CD14-positive monocyte (primary cell): ENCODE results near the gene DYNC1I1. TPM values are rescaled to one million over a fixed set of nuclear protein-coding genes. Genes with fewer than 3 reads are reported as not detected.

ENCODE experiments used
- DNase-seq, 3 donors: peaks; one replicate each; pipeline ENCODE4 v3.0.0-alpha.2; 2011 to 2022
- H2AFZ ChIP-seq: 2 replicates; pipeline ENCODE4 v1.6.0; 2012; ENCODE audit warnings: mild to moderate bottlenecking, low read depth, low read length, inconsistent platforms; ENCODE audit not compliant: insufficient read depth, poor library complexity, severe bottlenecking
- H3K27ac ChIP-seq, 2 donors: 1 replicate in 1 of 2; 2 replicates in 1 of 2; pipeline ENCODE4 v1.5.1; 2012 to 2013; ENCODE audit warnings: low read length in 2 of 2, control low read depth in 1 of 2, inconsistent platforms in 1 of 2, low read depth in 1 of 2, mild to moderate bottlenecking in 1 of 2
- H3K27me3 ChIP-seq, 2 donors: one replicate each; pipeline versions ENCODE4 v1.6.0 to v1.6.1; 2011 to 2013; ENCODE audit warnings: low read length in 2 of 2; ENCODE audit not compliant: control insufficient read depth in 2 of 2, insufficient read depth in 2 of 2
- H3K36me3 ChIP-seq, 2 donors: replicated peaks in 1 of 2; 1 replicate in 1 of 2; 2 replicates in 1 of 2; pipeline versions ENCODE4 v1.5.1 to v1.6.1; 2012 to 2013; ENCODE audit warnings: low read length in 2 of 2, control low read depth in 1 of 2, inconsistent platforms in 1 of 2, mild to moderate bottlenecking in 1 of 2; ENCODE audit not compliant: insufficient read depth in 2 of 2, control insufficient read depth in 1 of 2
- H3K4me1 ChIP-seq, 2 donors: 1 replicate in 1 of 2; 2 replicates in 1 of 2; pipeline versions ENCODE4 v1.5.1 to v1.6.1; 2012 to 2013; ENCODE audit warnings: low read length in 2 of 2, control low read depth in 1 of 2, inconsistent platforms in 1 of 2, mild to moderate bottlenecking in 1 of 2, moderate library complexity in 1 of 2; ENCODE audit not compliant: insufficient read depth in 2 of 2, control insufficient read depth in 1 of 2
- H3K4me2 ChIP-seq: replicated peaks from 2 replicates; pipeline ENCODE3; 2012; ENCODE audit warnings: low read length, moderate library complexity, mild to moderate bottlenecking; ENCODE audit not compliant: poor library complexity, severe bottlenecking; ENCODE audit errors: extremely low read depth
- H3K4me3 ChIP-seq, 3 experiments: fragments of 200-600 bp in 1 of 3; sonication (generic) in 1 of 3; replicated peaks in 1 of 3; 1 replicate in 2 of 3; 2 replicates in 1 of 3; pipeline ENCODE4 v1.5.1; 2011 to 2013; ENCODE audit warnings: low read length in 3 of 3, mild to moderate bottlenecking in 3 of 3, control low read depth in 2 of 3, low read depth in 2 of 3, inconsistent platforms in 1 of 3, moderate library complexity in 1 of 3
- H3K79me2 ChIP-seq: 2 replicates; pipeline ENCODE4 v1.6.0; 2012; ENCODE audit warnings: mild to moderate bottlenecking, control low read depth, inconsistent platforms, low read length, moderate library complexity; ENCODE audit not compliant: insufficient read depth
- H3K9ac ChIP-seq: 2 replicates; pipeline ENCODE4 v1.6.0; 2017; ENCODE audit warnings: low read length, mild to moderate bottlenecking; ENCODE audit not compliant: insufficient read depth, poor library complexity, severe bottlenecking
- H3K9me3 ChIP-seq, 2 donors: replicated peaks in 1 of 2; 1 replicate in 1 of 2; 2 replicates in 1 of 2; pipeline versions ENCODE4 v1.5.1 to v1.6.1; 2012 to 2013; ENCODE audit warnings: low read length in 2 of 2, control low read depth in 1 of 2; ENCODE audit not compliant: control insufficient read depth in 1 of 2, insufficient read depth in 1 of 2
- H4K20me1 ChIP-seq: 2 replicates; pipeline ENCODE4 v1.6.0; 2012; ENCODE audit warnings: mild to moderate bottlenecking, low read length, control low read depth, moderate library complexity; ENCODE audit not compliant: insufficient read depth
- H3K27ac Mint-ChIP-seq, 7 donors: one replicate each; pipeline ENCODE4 v1.8.0; 2020; ENCODE audit warnings: mild to moderate bottlenecking in 7 of 7, mixed read lengths in 7 of 7, moderate library complexity in 6 of 7, inconsistent platforms in 2 of 7
- H3K27me3 Mint-ChIP-seq, 3 donors: one replicate each; pipeline ENCODE4 v1.8.0; 2021 to 2022; ENCODE audit warnings: low read depth in 3 of 3, mild to moderate bottlenecking in 3 of 3, mixed read lengths in 3 of 3, moderate library complexity in 3 of 3, inconsistent platforms in 1 of 3
- H3K36me3 Mint-ChIP-seq, 2 donors: one replicate each; pipeline ENCODE4 v1.8.0; 2020; ENCODE audit warnings: mixed read lengths in 2 of 2, inconsistent platforms in 1 of 2, mild to moderate bottlenecking in 1 of 2
- H3K4me1 Mint-ChIP-seq: one replicate; pipeline ENCODE4 v1.8.0; 2020; ENCODE audit warnings: mild to moderate bottlenecking, mixed read lengths
- H3K4me3 Mint-ChIP-seq, 2 donors: one replicate each; pipeline ENCODE4 v1.8.0; 2020; ENCODE audit warnings: mild to moderate bottlenecking in 2 of 2, mixed read lengths in 2 of 2, moderate library complexity in 1 of 2
- H3K9me3 Mint-ChIP-seq, 7 donors: one replicate each; pipeline ENCODE4 v1.8.0; 2020 to 2022; ENCODE audit warnings: mixed read lengths in 7 of 7, mild to moderate bottlenecking in 6 of 7, moderate library complexity in 6 of 7, inconsistent platforms in 2 of 7
- WGBS: methylation state at CpG from one replicate; pipeline ENCODE4 v1.1.5; 2013; ENCODE audit warnings: missing lambda C conversion rate; ENCODE audit not compliant: insufficient coverage; 5-methylcytosine and 5-hydroxymethylcytosine counted together
- intact Hi-C, 2 donors: fragments of 100-400 bp; cut with micrococcal nuclease; formaldehyde crosslinking; loops; one replicate each; pipeline versions ENCODE4 v1.15.0 to v1.15.1; 2023
- polyA plus RNA-seq, 3 donors: library from polyadenylated mRNA; depleted of rRNA in 1 of 3; unstranded in 2 of 3; stranded (reverse) in 1 of 3; fragments of 300-500 nt in 2 of 3; fragments of >200 nt in 1 of 3; fragmentation: Illumina TruSeq in 2 of 3; gene quantifications; 1 replicate in 2 of 3; 2 replicates in 1 of 3; pipeline ENCODE4 v1.2.3, GENCODE V29; 2012 to 2021
- TF ChIP-seq, protein P1 (sequence below): fragments of 200-600 bp; IDR thresholded peaks from one replicate; pipeline ENCODE4 v1.8.0; 2022; ENCODE audit warnings: antibody characterized with exemption, mild to moderate bottlenecking

DYNC1I1 gene
- polyA plus RNA-seq, 3 donors = not detected

DNA sequence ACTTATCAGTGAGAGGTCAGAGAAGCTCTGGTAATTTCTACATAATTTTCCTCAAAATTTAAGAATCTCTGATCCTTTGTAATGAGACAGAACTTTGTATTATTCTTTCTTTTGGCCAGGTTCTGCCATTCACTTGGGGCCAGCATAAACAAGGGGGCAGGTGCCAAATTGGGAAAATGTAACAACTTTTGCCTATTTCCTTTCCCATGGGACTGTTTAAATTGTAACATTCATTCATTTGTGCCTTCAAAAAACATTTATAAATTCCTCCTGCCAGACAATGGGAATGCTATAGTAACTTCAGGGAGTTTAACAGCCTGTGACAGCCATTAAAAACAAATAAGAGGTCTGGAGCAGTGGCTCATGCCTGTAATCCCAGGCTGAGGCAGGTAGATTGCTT lies 12.4 kb downstream of the DYNC1I1 start:
- Histone ChIP-seq H3K4me1 (no peaks in the 10 kb centered on the region), H3K36me3 (no peaks in the 10 kb centered on the region), H3K9ac (no peak overlapping the region), H3K4me3 (no peak overlapping the region), H3K4me2 (no peak overlapping the region), H3K79me2 (no peaks in the 10 kb centered on the region), H3K27me3 (no peaks in the 10 kb centered on the region), H3K9me3 (no peaks in the 10 kb centered on the region), H2AFZ (no peak overlapping the region), H4K20me1 (no peaks in the 10 kb centered on the region), H3K27ac (no peak overlapping the region)
- Mint-ChIP-seq H3K27me3 (peaks cover 2 to 5% (median 2%) of the 10 kb centered on the region in 3 donors), H3K27ac (no peak overlapping the region), H3K9me3 (peaks cover 0 to 7% (median 2%) of the 10 kb centered on the region in 7 donors), H3K36me3 (no peaks in the 10 kb centered on the region), H3K4me3 (no peak overlapping the region), H3K4me1 (no peaks in the 10 kb centered on the region)
- no peak for DNase-seq
- intact Hi-C loops = no loop called here
- TF ChIP-seq, protein P1, sequence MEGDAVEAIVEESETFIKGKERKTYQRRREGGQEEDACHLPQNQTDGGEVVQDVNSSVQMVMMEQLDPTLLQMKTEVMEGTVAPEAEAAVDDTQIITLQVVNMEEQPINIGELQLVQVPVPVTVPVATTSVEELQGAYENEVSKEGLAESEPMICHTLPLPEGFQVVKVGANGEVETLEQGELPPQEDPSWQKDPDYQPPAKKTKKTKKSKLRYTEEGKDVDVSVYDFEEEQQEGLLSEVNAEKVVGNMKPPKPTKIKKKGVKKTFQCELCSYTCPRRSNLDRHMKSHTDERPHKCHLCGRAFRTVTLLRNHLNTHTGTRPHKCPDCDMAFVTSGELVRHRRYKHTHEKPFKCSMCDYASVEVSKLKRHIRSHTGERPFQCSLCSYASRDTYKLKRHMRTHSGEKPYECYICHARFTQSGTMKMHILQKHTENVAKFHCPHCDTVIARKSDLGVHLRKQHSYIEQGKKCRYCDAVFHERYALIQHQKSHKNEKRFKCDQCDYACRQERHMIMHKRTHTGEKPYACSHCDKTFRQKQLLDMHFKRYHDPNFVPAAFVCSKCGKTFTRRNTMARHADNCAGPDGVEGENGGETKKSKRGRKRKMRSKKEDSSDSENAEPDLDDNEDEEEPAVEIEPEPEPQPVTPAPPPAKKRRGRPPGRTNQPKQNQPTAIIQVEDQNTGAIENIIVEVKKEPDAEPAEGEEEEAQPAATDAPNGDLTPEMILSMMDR = no peak

DNA sequence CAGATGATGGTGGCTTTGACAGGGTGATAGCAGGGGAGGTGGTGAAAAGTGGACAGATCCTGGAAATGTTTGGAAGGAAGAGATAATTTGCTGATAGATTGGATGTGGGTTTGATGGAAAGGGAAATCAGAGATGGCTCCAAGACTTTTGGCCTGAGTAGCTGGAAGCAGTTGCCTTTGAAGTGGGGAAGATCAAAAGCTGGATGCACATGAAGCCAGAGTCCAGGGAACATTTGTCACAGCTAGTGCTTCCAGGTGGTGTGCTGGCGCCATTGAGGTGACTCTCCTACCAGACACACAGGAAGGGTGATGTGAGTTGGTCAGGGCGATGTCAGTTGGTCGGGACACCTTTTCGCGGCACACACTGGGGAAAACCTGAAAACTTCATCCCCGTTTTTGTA lies 15.9 kb downstream of the DYNC1I1 start:
- Histone ChIP-seq H3K9me3 (no peaks in the 10 kb centered on the region), H3K9ac (no peak overlapping the region), H4K20me1 (no peaks in the 10 kb centered on the region), H3K36me3 (no peaks in the 10 kb centered on the region), H3K4me3 (no peak overlapping the region), H2AFZ (no peak overlapping the region), H3K27ac (no peak overlapping the region), H3K4me2 (no peak overlapping the region), H3K79me2 (no peaks in the 10 kb centered on the region), H3K27me3 (no peaks in the 10 kb centered on the region), H3K4me1 (no peaks in the 10 kb centered on the region)
- Mint-ChIP-seq H3K27me3 (peaks cover 0 to 5% (median 0%) of the 10 kb centered on the region in 3 donors), H3K4me3 (no peak overlapping the region), H3K27ac (no peak overlapping the region), H3K9me3 (peaks cover 0 to 3% (median 0%) of the 10 kb centered on the region in 7 donors), H3K36me3 (no peaks in the 10 kb centered on the region), H3K4me1 (no peaks in the 10 kb centered on the region)
- DNase-seq = no peak
- intact Hi-C loops = no loop called here
- WGBS = no CpG with 5 or more reads among the region's 6 CpGs
- TF ChIP-seq, protein P1 = no peak
